ENCODE measurements around the gene FAM50A. TPM values are rescaled to one million over a fixed set of nuclear protein-coding genes. Genes with fewer than 3 reads are reported as not detected.

The FAM50A gene
- polyA plus RNA-seq, 2 donors = 37.5 to 46.6 TPM

GRCh38 chrX:154459832-154460231 is 15.9 kb downstream of the FAM50A start:
- H3K27ac ChIP-seq (ENCODE audit: low read depth in 2 of 2, low read length in 1 of 2) = no peak overlapping the region

GRCh38 chrX:154460326-154460725 is 16.4 kb downstream of the FAM50A start:
- H3K27ac ChIP-seq (ENCODE audit: low read depth in 2 of 2, low read length in 1 of 2) = no peak overlapping the region
- no peaks in the 10 kb centered on the region for H3K27me3 ChIP-seq (ENCODE audit: control insufficient read depth in 1 of 2, insufficient read depth in 2 of 2, low read length in 2 of 2)
- peaks cover 0 to 6% of the 10 kb centered on the region in 2 donors for H3K9me3 ChIP-seq (ENCODE audit: control insufficient read depth in 2 of 2, insufficient read depth in 1 of 2, low read depth in 1 of 2, low read length in 1 of 2)
- 70 to 83% methylated on average over 26 of the region's 26 CpGs for WGBS, 2 donors
- H3K4me3 ChIP-seq (ENCODE audit: low read depth in 1 of 2, low read length in 2 of 2) = no peak overlapping the region
- H3K4me1 ChIP-seq (ENCODE audit: control insufficient read depth in 2 of 2, insufficient read depth in 2 of 2, low read length in 1 of 2) = peaks cover 0 to 11% of the 10 kb centered on the region in 2 donors
- peaks cover 0 to 29% of the 10 kb centered on the region in 2 donors for H3K36me3 ChIP-seq (ENCODE audit: control insufficient read depth in 2 of 2, insufficient read depth in 2 of 2, low read length in 1 of 2)

More at GRCh38 chrX:154459832-154460231, 15.9 kb downstream of the FAM50A start:
- Histone ChIP-seq H3K4me1 (ENCODE audit: control insufficient read depth in 2 of 2, insufficient read depth in 2 of 2, low read length in 1 of 2) (peaks cover 0 to 11% of the 10 kb centered on the region in 2 donors), H3K9me3 (ENCODE audit: control insufficient read depth in 2 of 2, insufficient read depth in 1 of 2, low read depth in 1 of 2, low read length in 1 of 2) (peaks cover 0 to 6% of the 10 kb centered on the region in 2 donors), H3K27me3 (ENCODE audit: control insufficient read depth in 1 of 2, insufficient read depth in 2 of 2, low read length in 2 of 2) (no peaks in the 10 kb centered on the region), H3K36me3 (ENCODE audit: control insufficient read depth in 2 of 2, insufficient read depth in 2 of 2, low read length in 1 of 2) (peaks cover 0 to 26% of the 10 kb centered on the region in 2 donors), H3K4me3 (ENCODE audit: low read depth in 1 of 2, low read length in 2 of 2) (no peak overlapping the region)
- 45 to 58% methylated on average over 13 to 14 of the region's 14 CpGs for WGBS, 2 donors

- Histone ChIP-seq H3K4me1 (ENCODE audit: control insufficient read depth in 2 of 2, insufficient read depth in 2 of 2, low read length in 1 of 2) (peaks cover 0 to 11% of the 10 kb centered on the region in 2 donors), H3K9me3 (ENCODE audit: control insufficient read depth in 2 of 2, insufficient read depth in 1 of 2, low read depth in 1 of 2, low read length in 1 of 2) (peaks cover 0 to 6% of the 10 kb centered on the region in 2 donors), H3K36me3 (ENCODE audit: control insufficient read depth in 2 of 2, insufficient read depth in 2 of 2, low read length in 1 of 2) (peaks cover 0 to 41% of the 10 kb centered on the region in 2 donors), H3K27me3 (ENCODE audit: control insufficient read depth in 1 of 2, insufficient read depth in 2 of 2, low read length in 2 of 2) (no peaks in the 10 kb centered on the region), H3K4me3 (ENCODE audit: low read depth in 1 of 2, low read length in 2 of 2) (no peak overlapping the region), H3K27ac (ENCODE audit: low read depth in 2 of 2, low read length in 1 of 2) (no peak overlapping the region)
- WGBS, 2 donors = 73 to 76% methylated on average over 8 of the region's 8 CpGs
Measured at GRCh38 chrX:154462396-154462795, 18.5 kb downstream of the FAM50A start.

GRCh38 chrX:154463611-154464220 is 19.8 kb downstream of the FAM50A start:
- H3K27me3 ChIP-seq (ENCODE audit: control insufficient read depth in 1 of 2, insufficient read depth in 2 of 2, low read length in 2 of 2) = no peaks in the 10 kb centered on the region
- no peak overlapping the region for H3K27ac ChIP-seq (ENCODE audit: low read depth in 2 of 2, low read length in 1 of 2)
- H3K4me3 ChIP-seq (ENCODE audit: low read depth in 1 of 2, low read length in 2 of 2) = no peak overlapping the region
- H3K9me3 ChIP-seq (ENCODE audit: control insufficient read depth in 2 of 2, insufficient read depth in 1 of 2, low read depth in 1 of 2, low read length in 1 of 2) = peaks cover 0 to 6% of the 10 kb centered on the region in 2 donors
- peaks cover 0 to 11% of the 10 kb centered on the region in 2 donors for H3K4me1 ChIP-seq (ENCODE audit: control insufficient read depth in 2 of 2, insufficient read depth in 2 of 2, low read length in 1 of 2)
- H3K36me3 ChIP-seq (ENCODE audit: control insufficient read depth in 2 of 2, insufficient read depth in 2 of 2, low read length in 1 of 2) = peaks cover 0 to 51% of the 10 kb centered on the region in 2 donors
- 88 to 90% methylated on average over 30 to 36 of the region's 36 CpGs for WGBS, 2 donors

GRCh38 chrX:154464806-154465365 is 20.9 kb downstream of the FAM50A start:
- 90 to 93% methylated on average over 28 of the region's 28 CpGs for WGBS, 2 donors
- Histone ChIP-seq H3K9me3 (ENCODE audit: control insufficient read depth in 2 of 2, insufficient read depth in 1 of 2, low read depth in 1 of 2, low read length in 1 of 2) (peaks cover 0 to 6% of the 10 kb centered on the region in 2 donors), H3K27me3 (ENCODE audit: control insufficient read depth in 1 of 2, insufficient read depth in 2 of 2, low read length in 2 of 2) (no peaks in the 10 kb centered on the region), H3K4me3 (ENCODE audit: low read depth in 1 of 2, low read length in 2 of 2) (no peak overlapping the region), H3K27ac (ENCODE audit: low read depth in 2 of 2, low read length in 1 of 2) (no peak overlapping the region), H3K36me3 (ENCODE audit: control insufficient read depth in 2 of 2, insufficient read depth in 2 of 2, low read length in 1 of 2) (peaks cover 0 to 59% of the 10 kb centered on the region in 2 donors), H3K4me1 (ENCODE audit: control insufficient read depth in 2 of 2, insufficient read depth in 2 of 2, low read length in 1 of 2) (peaks cover 0 to 4% of the 10 kb centered on the region in 2 donors)

- peaks cover 0 to 66% of the 10 kb centered on the region in 2 donors for H3K36me3 ChIP-seq (ENCODE audit: control insufficient read depth in 2 of 2, insufficient read depth in 2 of 2, low read length in 1 of 2)
- WGBS, 2 donors = 91 to 92% methylated on average over 11 to 14 of the region's 14 CpGs
- peaks cover 0 to 6% of the 10 kb centered on the region in 2 donors for H3K9me3 ChIP-seq (ENCODE audit: control insufficient read depth in 2 of 2, insufficient read depth in 1 of 2, low read depth in 1 of 2, low read length in 1 of 2)
- no peak overlapping the region for H3K27ac ChIP-seq (ENCODE audit: low read depth in 2 of 2, low read length in 1 of 2)
- H3K4me3 ChIP-seq (ENCODE audit: low read depth in 1 of 2, low read length in 2 of 2) = no peak overlapping the region
- no peaks in the 10 kb centered on the region for H3K4me1 ChIP-seq (ENCODE audit: control insufficient read depth in 2 of 2, insufficient read depth in 2 of 2, low read length in 1 of 2)
- H3K27me3 ChIP-seq (ENCODE audit: control insufficient read depth in 1 of 2, insufficient read depth in 2 of 2, low read length in 2 of 2) = no peaks in the 10 kb centered on the region
Measured at GRCh38 chrX:154465601-154466000, 21.7 kb downstream of the FAM50A start.

- no peaks in the 10 kb centered on the region for H3K27me3 ChIP-seq (ENCODE audit: control insufficient read depth in 1 of 2, insufficient read depth in 2 of 2, low read length in 2 of 2)
- peaks cover 0 to 6% of the 10 kb centered on the region in 2 donors for H3K9me3 ChIP-seq (ENCODE audit: control insufficient read depth in 2 of 2, insufficient read depth in 1 of 2, low read depth in 1 of 2, low read length in 1 of 2)
- WGBS, 2 donors = 92 to 93% methylated on average over 27 to 32 of the region's 32 CpGs
- no peak overlapping the region for H3K4me3 ChIP-seq (ENCODE audit: low read depth in 1 of 2, low read length in 2 of 2)
- no peaks in the 10 kb centered on the region for H3K4me1 ChIP-seq (ENCODE audit: control insufficient read depth in 2 of 2, insufficient read depth in 2 of 2, low read length in 1 of 2)
- H3K27ac ChIP-seq (ENCODE audit: low read depth in 2 of 2, low read length in 1 of 2) = no peak overlapping the region
- H3K36me3 ChIP-seq (ENCODE audit: control insufficient read depth in 2 of 2, insufficient read depth in 2 of 2, low read length in 1 of 2) = peaks cover 0 to 65% of the 10 kb centered on the region in 2 donors
Measured at GRCh38 chrX:154466036-154466435, 22.1 kb downstream of the FAM50A start.

- H3K4me3 ChIP-seq (ENCODE audit: low read depth in 1 of 2, low read length in 2 of 2) = no peak overlapping the region
- H3K9me3 ChIP-seq (ENCODE audit: control insufficient read depth in 2 of 2, insufficient read depth in 1 of 2, low read depth in 1 of 2, low read length in 1 of 2) = peaks cover 0 to 2% of the 10 kb centered on the region in 2 donors
- WGBS, 2 donors = 94 to 97% methylated on average over 15 of the region's 15 CpGs
- H3K36me3 ChIP-seq (ENCODE audit: control insufficient read depth in 2 of 2, insufficient read depth in 2 of 2, low read length in 1 of 2) = peaks cover 0 to 64% of the 10 kb centered on the region in 2 donors
- H3K4me1 ChIP-seq (ENCODE audit: control insufficient read depth in 2 of 2, insufficient read depth in 2 of 2, low read length in 1 of 2) = no peaks in the 10 kb centered on the region
- H3K27ac ChIP-seq (ENCODE audit: low read depth in 2 of 2, low read length in 1 of 2) = no peak overlapping the region
- no peaks in the 10 kb centered on the region for H3K27me3 ChIP-seq (ENCODE audit: control insufficient read depth in 1 of 2, insufficient read depth in 2 of 2, low read length in 2 of 2)
Measured at GRCh38 chrX:154466907-154467306, 23.0 kb downstream of the FAM50A start.

- H3K4me3 ChIP-seq (ENCODE audit: low read depth in 1 of 2, low read length in 2 of 2) = no peak overlapping the region
- no peaks in the 10 kb centered on the region for H3K4me1 ChIP-seq (ENCODE audit: control insufficient read depth in 2 of 2, insufficient read depth in 2 of 2, low read length in 1 of 2)
- WGBS, 2 donors = 95 to 96% methylated on average over 11 to 21 of the region's 21 CpGs
- H3K9me3 ChIP-seq (ENCODE audit: control insufficient read depth in 2 of 2, insufficient read depth in 1 of 2, low read depth in 1 of 2, low read length in 1 of 2) = peaks cover 0 to 2% of the 10 kb centered on the region in 2 donors
- H3K36me3 ChIP-seq (ENCODE audit: control insufficient read depth in 2 of 2, insufficient read depth in 2 of 2, low read length in 1 of 2) = peaks cover 0 to 60% of the 10 kb centered on the region in 2 donors
- no peaks in the 10 kb centered on the region for H3K27me3 ChIP-seq (ENCODE audit: control insufficient read depth in 1 of 2, insufficient read depth in 2 of 2, low read length in 2 of 2)
- no peak overlapping the region for H3K27ac ChIP-seq (ENCODE audit: low read depth in 2 of 2, low read length in 1 of 2)
Measured at GRCh38 chrX:154467556-154467955, 23.6 kb downstream of the FAM50A start.
